DND-41 (cell line): ENCODE results near the gene PHACTR1.

Experiments
- CTCF ChIP-seq: IDR thresholded peaks from 2 replicates; pipeline ENCODE4 v1.5.1; 2012; ENCODE audit warnings: borderline replicate concordance, low read length, moderate library complexity, mild to moderate bottlenecking; ENCODE audit not compliant: poor library complexity, severe bottlenecking; ENCODE audit errors: extremely low read depth
- EZH2 ChIP-seq: IDR thresholded peaks from 3 replicates; pipeline ENCODE4 v1.6.1; 2012; ENCODE audit warnings: borderline replicate concordance, low read depth, mild to moderate bottlenecking, moderate library complexity, low read length, inconsistent platforms; ENCODE audit not compliant: severe bottlenecking

DNA sequence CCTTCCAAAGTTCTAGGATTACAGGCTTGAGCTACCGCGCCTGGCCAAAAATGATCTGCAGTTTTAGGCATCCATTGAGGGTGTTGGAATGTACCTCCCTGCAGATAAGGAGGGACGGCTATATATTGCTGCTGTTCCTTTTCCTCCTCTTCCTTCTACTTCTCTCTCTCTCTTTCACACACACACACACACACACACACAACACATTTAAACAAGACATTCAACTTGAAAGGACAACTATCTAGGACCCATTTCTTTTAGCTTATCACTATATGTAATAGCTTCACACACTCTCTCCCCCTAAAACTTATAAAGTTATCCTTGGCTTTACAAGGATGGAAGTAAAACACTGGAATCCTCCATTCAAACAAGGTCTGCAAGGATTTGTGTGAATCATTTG, 260.6 kb downstream of the PHACTR1 start:
- TF ChIP-seq CTCF: no peak
- TF ChIP-seq EZH2: no peak
